NB4 (cell line): Measurements from ENCODE around the gene PRR29.
"Not testable (repeated sequence)": the region's sequence is repeated elsewhere in the genome, so short reads cannot be mapped to it uniquely, and the experiment has no call there.

Source experiments
- MYC ChIP-seq: IDR thresholded peaks from 2 replicates; pipeline ENCODE4 v1.6.1; 2011; ENCODE audit warnings: low read depth, low read length
- POLR2A ChIP-seq: IDR thresholded peaks from 2 replicates; pipeline ENCODE4 v1.6.1; 2011; ENCODE audit warnings: mild to moderate bottlenecking; ENCODE audit not compliant: insufficient read length; ENCODE audit errors: extremely low read depth
- TF ChIP-seq, protein P1 (sequence below): IDR thresholded peaks from 2 replicates; pipeline ENCODE4 v1.6.1; 2011; ENCODE audit warnings: low read depth, low read length
- TF ChIP-seq, protein P2 (sequence below): IDR thresholded peaks from one replicate; pipeline ENCODE4 v1.5.1; 2012; ENCODE audit warnings: low read depth, low read length

DNA sequence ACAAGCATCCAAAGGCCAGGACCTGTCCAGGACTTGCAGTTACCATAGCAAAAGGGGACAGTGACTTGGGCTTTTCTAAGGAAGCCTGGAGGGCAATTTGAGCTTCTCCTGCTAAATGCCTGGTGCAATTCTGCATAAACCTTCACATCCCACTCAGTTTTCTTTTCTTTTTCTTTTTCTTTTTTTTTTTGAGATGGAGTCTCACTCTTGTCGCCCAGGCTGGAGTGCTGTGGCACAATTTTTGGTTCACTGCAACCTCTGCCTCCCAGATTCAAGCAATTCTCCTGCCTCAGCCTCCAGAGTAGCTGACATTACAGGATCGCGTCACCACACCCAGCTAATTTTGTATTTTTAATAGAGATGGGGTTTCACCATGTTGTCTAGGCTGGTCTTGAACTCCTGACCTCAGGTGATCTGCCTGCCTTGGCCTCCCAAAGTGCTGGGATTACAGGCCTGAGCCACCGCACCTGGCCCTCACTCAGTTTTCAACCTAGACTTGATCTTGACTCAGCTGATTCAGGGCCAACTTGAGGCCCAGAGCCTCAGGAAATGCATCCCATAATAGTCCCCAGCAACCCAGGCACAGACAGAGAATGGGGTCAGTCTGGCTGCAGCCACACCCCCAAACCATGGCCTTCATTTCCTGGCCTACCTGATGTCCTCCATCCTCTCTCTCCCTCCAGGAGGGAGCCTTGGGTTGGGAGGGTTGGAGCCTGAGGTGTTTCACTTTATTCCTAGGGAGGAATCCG lies 9.1 kb downstream of the PRR29 start:
- TF ChIP-seq, protein P1, sequence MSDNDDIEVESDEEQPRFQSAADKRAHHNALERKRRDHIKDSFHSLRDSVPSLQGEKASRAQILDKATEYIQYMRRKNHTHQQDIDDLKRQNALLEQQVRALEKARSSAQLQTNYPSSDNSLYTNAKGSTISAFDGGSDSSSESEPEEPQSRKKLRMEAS: not testable (repeated sequence)
- TF ChIP-seq, protein P2, sequence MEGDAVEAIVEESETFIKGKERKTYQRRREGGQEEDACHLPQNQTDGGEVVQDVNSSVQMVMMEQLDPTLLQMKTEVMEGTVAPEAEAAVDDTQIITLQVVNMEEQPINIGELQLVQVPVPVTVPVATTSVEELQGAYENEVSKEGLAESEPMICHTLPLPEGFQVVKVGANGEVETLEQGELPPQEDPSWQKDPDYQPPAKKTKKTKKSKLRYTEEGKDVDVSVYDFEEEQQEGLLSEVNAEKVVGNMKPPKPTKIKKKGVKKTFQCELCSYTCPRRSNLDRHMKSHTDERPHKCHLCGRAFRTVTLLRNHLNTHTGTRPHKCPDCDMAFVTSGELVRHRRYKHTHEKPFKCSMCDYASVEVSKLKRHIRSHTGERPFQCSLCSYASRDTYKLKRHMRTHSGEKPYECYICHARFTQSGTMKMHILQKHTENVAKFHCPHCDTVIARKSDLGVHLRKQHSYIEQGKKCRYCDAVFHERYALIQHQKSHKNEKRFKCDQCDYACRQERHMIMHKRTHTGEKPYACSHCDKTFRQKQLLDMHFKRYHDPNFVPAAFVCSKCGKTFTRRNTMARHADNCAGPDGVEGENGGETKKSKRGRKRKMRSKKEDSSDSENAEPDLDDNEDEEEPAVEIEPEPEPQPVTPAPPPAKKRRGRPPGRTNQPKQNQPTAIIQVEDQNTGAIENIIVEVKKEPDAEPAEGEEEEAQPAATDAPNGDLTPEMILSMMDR: not testable (repeated sequence)
- not testable (repeated sequence) for TF ChIP-seq POLR2A, MYC
